H1 (cell line): ENCODE measurements around the gene MTNR1A. TPM values are rescaled to one million over a fixed set of nuclear protein-coding genes. Genes with fewer than 3 reads are reported as not detected.

Experiments
- CTCF ChIA-PET: fragments of 300-600 bp; sonication (Branson Sonifier 250); formaldehyde crosslinking; loops from one replicate; lab custom pipeline; 2021; ENCODE audit not compliant: partially characterized antibody; lab: Charles Lee
- POLR2A ChIA-PET: fragments of 300-600 bp; sonication (Branson Sonifier 250); formaldehyde crosslinking; loops from one replicate; lab custom pipeline; 2021; ENCODE audit warnings: inconsistent platforms; ENCODE audit not compliant: partially characterized antibody; lab: Charles Lee
- DNase-seq, 2 experiments: peaks; one replicate each; pipeline versions ENCODE4 v3.0.0 to v3.0.0-alpha.2; 2010 to 2022; ENCODE audit warnings: low spot score in 2 of 2, low read depth in 1 of 2, mixed read lengths in 1 of 2
- FAIRE-seq: peaks from 2 replicates; lab custom pipeline; 2011; peaks lifted over from hg19 to GRCh38; lab: Jason Lieb, UNC
- H2AFZ ChIP-seq: 2 replicates; pipeline ENCODE4 v1.8.1; 2012; ENCODE audit warnings: low read length, inconsistent platforms
- H2AK5ac ChIP-seq: 2 replicates; pipeline ENCODE4 v1.6.1; 2013; ENCODE audit warnings: low read depth, low read length
- H2BK120ac ChIP-seq: replicated peaks from 2 replicates; pipeline ENCODE3; 2013; ENCODE audit warnings: low read depth, low read length, inconsistent platforms
- H2BK12ac ChIP-seq: 2 replicates; pipeline ENCODE4 v1.6.1; 2013; ENCODE audit warnings: low read depth, low read length
- H2BK15ac ChIP-seq: 2 replicates; pipeline ENCODE4 v1.6.1; 2013; ENCODE audit warnings: low read length
- H2BK20ac ChIP-seq: 2 replicates; pipeline ENCODE4 v1.6.1; 2013; ENCODE audit warnings: low read length
- H2BK5ac ChIP-seq: 2 replicates; pipeline ENCODE4 v1.6.1; 2013; ENCODE audit warnings: low read depth, low read length
- H3K14ac ChIP-seq: 2 replicates; pipeline ENCODE4 v1.6.1; 2013; ENCODE audit warnings: inconsistent platforms; ENCODE audit not compliant: insufficient read length
- H3K18ac ChIP-seq: 2 replicates; pipeline ENCODE4 v1.6.1; 2013; ENCODE audit warnings: low read length; ENCODE audit errors: extremely low read depth
- H3K23ac ChIP-seq: 2 replicates; pipeline ENCODE4 v1.6.1; 2013; ENCODE audit warnings: inconsistent platforms; ENCODE audit not compliant: insufficient read length
- H3K23me2 ChIP-seq: 2 replicates; pipeline ENCODE4 v1.6.1; 2013; ENCODE audit warnings: low read depth, low read length
- H3K27ac ChIP-seq: 2 replicates; pipeline ENCODE4 v1.6.1; 2011; ENCODE audit warnings: low read depth, low read length, inconsistent platforms
- H3K27me3 ChIP-seq, 4 experiments: replicated peaks in 1 of 4; 1 replicate in 1 of 4; 2 replicates in 3 of 4; pipeline versions ENCODE4 v1.6.1 to v1.8.1; 2011 to 2013; ENCODE audit warnings: low read length in 3 of 4, mild to moderate bottlenecking in 3 of 4, inconsistent platforms in 2 of 4, mixed read lengths in 2 of 4, moderate library complexity in 1 of 4; ENCODE audit not compliant: control insufficient read depth in 3 of 4, insufficient read depth in 3 of 4; ENCODE audit errors: extremely low read depth in 1 of 4
- H3K36me3 ChIP-seq, 4 experiments: 2 replicates each; pipeline versions ENCODE4 v1.6.1 to v1.8.1; 2011 to 2013; ENCODE audit warnings: mild to moderate bottlenecking in 4 of 4, low read length in 3 of 4, moderate library complexity in 2 of 4, control low read depth in 1 of 4, inconsistent platforms in 1 of 4; ENCODE audit not compliant: insufficient read depth in 4 of 4, control insufficient read depth in 2 of 4
- H3K4ac ChIP-seq: replicated peaks from 2 replicates; pipeline ENCODE3; 2013; ENCODE audit warnings: low read length, low read depth, mixed read lengths, inconsistent platforms; ENCODE audit not compliant: insufficient read length
- H3K4me1 ChIP-seq, 4 experiments: replicated peaks in 1 of 4; 1 replicate in 1 of 4; 2 replicates in 3 of 4; pipeline versions ENCODE4 v1.6.1 to v1.8.1; 2011 to 2013; ENCODE audit warnings: low read length in 3 of 4, inconsistent platforms in 2 of 4, mixed read lengths in 1 of 4; ENCODE audit not compliant: insufficient read depth in 4 of 4, control insufficient read depth in 3 of 4
- H3K4me2 ChIP-seq, 2 experiments: 2 replicates each; pipeline versions ENCODE4 v1.6.1 to v1.8.1; 2011 to 2013; ENCODE audit warnings: low read depth in 2 of 2, low read length in 2 of 2, control low read depth in 1 of 2, inconsistent platforms in 1 of 2, mild to moderate bottlenecking in 1 of 2; ENCODE audit not compliant: insufficient read depth in 1 of 2
- H3K4me3 ChIP-seq, 4 experiments: fragments of 200-600, 300-600 bp in 1 of 4; sonication (generic), shearing (Covaris generic), sonication (Bioruptor Twin) in 1 of 4; 2 replicates each; pipeline versions ENCODE4 v1.5.1 to v1.8.1; 2011 to 2016; ENCODE audit warnings: low read length in 4 of 4, low read depth in 3 of 4, control low read depth in 2 of 4, inconsistent platforms in 2 of 4, mild to moderate bottlenecking in 2 of 4, mixed read lengths in 1 of 4, moderate library complexity in 1 of 4; ENCODE audit not compliant: insufficient read depth in 2 of 4; ENCODE audit errors: extremely low read depth in 1 of 4
- H3K56ac ChIP-seq: replicated peaks from 2 replicates; pipeline ENCODE3; 2013; ENCODE audit warnings: low read depth, mild to moderate bottlenecking, mixed read lengths, low read length, inconsistent platforms; ENCODE audit not compliant: insufficient read length
- H3K79me1 ChIP-seq: 2 replicates; pipeline ENCODE4 v1.6.1; 2013; ENCODE audit warnings: low read depth, low read length, control low read depth
- H3K79me2 ChIP-seq, 2 experiments: 2 replicates each; pipeline versions ENCODE4 v1.6.1 to v1.8.1; 2012 to 2013; ENCODE audit warnings: low read length in 2 of 2, mild to moderate bottlenecking in 2 of 2, inconsistent platforms in 1 of 2; ENCODE audit not compliant: insufficient read depth in 2 of 2, control insufficient read depth in 1 of 2
- H3K9ac ChIP-seq, 4 experiments: replicated peaks in 1 of 4; 1 replicate in 1 of 4; 2 replicates in 3 of 4; pipeline versions ENCODE4 v1.6.1 to v1.8.1; 2011 to 2013; ENCODE audit warnings: low read depth in 3 of 4, low read length in 3 of 4, control low read depth in 2 of 4, mild to moderate bottlenecking in 2 of 4, moderate library complexity in 2 of 4, inconsistent platforms in 1 of 4; ENCODE audit errors: extremely low read depth in 1 of 4
- H3K9me3 ChIP-seq, 2 experiments: 2 replicates each; pipeline versions ENCODE4 v1.6.1 to v1.8.1; 2012 to 2013; ENCODE audit warnings: mild to moderate bottlenecking in 2 of 2, moderate library complexity in 2 of 2, control low read depth in 1 of 2, inconsistent platforms in 1 of 2, low read depth in 1 of 2, low read length in 1 of 2, mixed read lengths in 1 of 2; ENCODE audit not compliant: insufficient read depth in 2 of 2
- H4K20me1 ChIP-seq, 2 experiments: replicated peaks in 1 of 2; 2 replicates each; pipeline versions ENCODE3 to v1.8.1; 2011 to 2013; ENCODE audit warnings: inconsistent platforms in 2 of 2, low read length in 2 of 2, mild to moderate bottlenecking in 1 of 2; ENCODE audit not compliant: insufficient read depth in 2 of 2, control insufficient read depth in 1 of 2
- H4K5ac ChIP-seq: 2 replicates; pipeline ENCODE4 v1.6.1; 2013; ENCODE audit warnings: low read length, low read depth, mixed read lengths, inconsistent platforms; ENCODE audit not compliant: insufficient read length
- H4K8ac ChIP-seq: 2 replicates; pipeline ENCODE4 v1.8.0; 2013; ENCODE audit warnings: mild to moderate bottlenecking, moderate library complexity, low read length, inconsistent platforms; ENCODE audit not compliant: insufficient read depth; ENCODE audit errors: extremely low read depth
- H4K91ac ChIP-seq: replicated peaks from 2 replicates; pipeline ENCODE3; 2013; ENCODE audit warnings: low read length, mixed read lengths, inconsistent platforms; ENCODE audit not compliant: insufficient read length
- ASH2L ChIP-seq: fragments of 200-600, 300-600 bp; sonication (generic); IDR thresholded peaks from one replicate; pipeline ENCODE4 v1.7.1; 2017; ENCODE audit warnings: low read length
- ATF3 ChIP-seq: IDR thresholded peaks from 2 replicates; pipeline ENCODE4 v1.6.1; 2011; ENCODE audit warnings: low read depth, mild to moderate bottlenecking, low read length; ENCODE audit not compliant: insufficient read depth
- BACH1 ChIP-seq: IDR thresholded peaks from 2 replicates; pipeline ENCODE4 v1.6.1; 2012; ENCODE audit warnings: low read length, improper control_type of control experiment
- BCL11A ChIP-seq, 2 experiments: IDR thresholded peaks; one replicate each; pipeline ENCODE4 v1.6.1; 2011; ENCODE audit warnings: low read depth in 2 of 2, low read length in 2 of 2, mild to moderate bottlenecking in 2 of 2
- CBX5 ChIP-seq: fragments of 300-800, 300-1000 bp; sonication (generic); IDR thresholded peaks from 2 replicates; pipeline ENCODE4 v1.7.1; 2016; ENCODE audit warnings: antibody characterized with exemption, low read length, low read depth
- CHD1 ChIP-seq: IDR thresholded peaks from 2 replicates; pipeline ENCODE4 v1.6.1; 2012; ENCODE audit warnings: low read depth, low read length, improper control_type of control experiment
- CHD2 ChIP-seq: IDR thresholded peaks from 2 replicates; pipeline ENCODE4 v1.6.1; 2012; ENCODE audit warnings: low read length, improper control_type of control experiment
- EGR1 ChIP-seq: IDR thresholded peaks from 2 replicates; pipeline ENCODE4 v1.6.1; 2011; ENCODE audit warnings: low read depth, low read length, borderline replicate concordance
- EP300 ChIP-seq, 2 experiments: IDR thresholded peaks; 1 replicate in 1 of 2; 2 replicates in 1 of 2; pipeline ENCODE4 v1.6.1; 2011 to 2012; ENCODE audit warnings: low read depth in 2 of 2, low read length in 2 of 2, mild to moderate bottlenecking in 2 of 2, borderline replicate concordance in 1 of 2, inconsistent platforms in 1 of 2, moderate library complexity in 1 of 2
- GABPA ChIP-seq: IDR thresholded peaks from 2 replicates; pipeline ENCODE4 v1.6.1; 2011; ENCODE audit warnings: mild to moderate bottlenecking, low read length, moderate library complexity, borderline replicate concordance; ENCODE audit not compliant: insufficient read depth
- JUN ChIP-seq: IDR thresholded peaks from 2 replicates; pipeline ENCODE4 v1.6.1; 2011; ENCODE audit warnings: low read depth, mild to moderate bottlenecking, improper control_type of control experiment, low read length
- RAD21 ChIP-seq, 2 experiments: IDR thresholded peaks in 1 of 2; conservative IDR thresholded peaks in 1 of 2; 2 replicates each; pipeline ENCODE4 v1.6.1; 2011; ENCODE audit warnings: low read depth in 2 of 2, low read length in 2 of 2, improper control_type of control experiment in 1 of 2, inconsistent platforms in 1 of 2, mild to moderate bottlenecking in 1 of 2, moderate library complexity in 1 of 2
- SIN3A ChIP-seq, 2 experiments: IDR thresholded peaks in 1 of 2; conservative IDR thresholded peaks in 1 of 2; 2 replicates each; pipeline ENCODE4 v1.6.1; 2011 to 2012; ENCODE audit warnings: low read length in 2 of 2, improper control_type of control experiment in 1 of 2, low read depth in 1 of 2, mild to moderate bottlenecking in 1 of 2
- TEAD4 ChIP-seq: IDR thresholded peaks from 2 replicates; pipeline ENCODE4 v1.6.1; 2012; ENCODE audit warnings: low read depth, low read length, inconsistent platforms, mixed read lengths
- WGBS, 2 experiments: shearing (Covaris generic) in 1 of 2; methylation state at CpG; one replicate each; pipeline versions ENCODE4 v1.1.6 to v1.1.7; 2013 to 2015; ENCODE audit warnings: low lambda C conversion rate in 2 of 2, mixed read lengths in 2 of 2, inconsistent platforms in 1 of 2, low coverage in 1 of 2, missing lambda C conversion rate in 1 of 2; ENCODE audit not compliant: insufficient replicate concordance in 2 of 2, insufficient coverage in 1 of 2, insufficient read length in 1 of 2; ENCODE audit errors: extremely low coverage in 1 of 2, missing lambda C conversion rate in 1 of 2; 5-methylcytosine and 5-hydroxymethylcytosine counted together
- polyA plus RNA-seq, 7 experiments: library from polyadenylated mRNA; depleted of rRNA in 3 of 7; stranded (reverse) in 5 of 7; unstranded in 2 of 7; fragments of >200 nt in 5 of 7; fragments of 200-250 nt in 2 of 7; gene quantifications; 1 replicate in 5 of 7; 2 replicates in 1 of 7; 4 replicates in 1 of 7; pipeline versions ENCODE4 v1.2.1 to v1.2.3, GENCODE V29; 2011 to 2013; ENCODE audit warnings: missing spikeins in 2 of 7, mixed read lengths in 2 of 7
- total RNA-seq: library from RNA; stranded (reverse); fragmentation: NEBNext Ultra II Directional; extraction: Animal tissue kit (Norgen Biotek cat#: 25700); gene quantifications from 2 replicates; pipeline ENCODE4 v1.2.1, GENCODE V29; 2021

The MTNR1A gene
- total and polyA plus RNA-seq, 2 of the 8 experiments (the other 6 are each of a cell fraction or from before 2014, with no cell fraction given): 0.45 to 1.0 TPM

- H3K23me2 ChIP-seq: no peaks in the 10 kb centered on the region
- H3K4ac ChIP-seq: no peak overlapping the region
- DNase-seq (no peak), FAIRE-seq (no peak)
- H2BK5ac ChIP-seq: no peak overlapping the region
- no peak overlapping the region for H2BK15ac ChIP-seq
- H3K4me2 ChIP-seq: no peak overlapping the region
- no peak overlapping the region for H2AFZ ChIP-seq
- no peaks in the 10 kb centered on the region for H3K36me3 ChIP-seq
- H2AK5ac ChIP-seq: no peak overlapping the region
- H3K27ac ChIP-seq: no peak overlapping the region
- H4K91ac ChIP-seq: no peak overlapping the region
- H3K23ac ChIP-seq: no peak overlapping the region
- no peak overlapping the region for H3K4me3 ChIP-seq
- ChIA-PET POLR2A (no interaction called here), CTCF (no interaction called here)
- no peak overlapping the region for H4K8ac ChIP-seq
- H3K9me3 ChIP-seq: no peaks in the 10 kb centered on the region
- no peak overlapping the region for H3K14ac ChIP-seq
- H3K79me2 ChIP-seq: no peaks in the 10 kb centered on the region
- WGBS, 2 experiments: 90% methylated on average over 7 of the region's 7 CpGs; no CpG with 5 or more reads in 1 of the 2 experiments
- H4K5ac ChIP-seq: no peak overlapping the region
- H3K27me3 ChIP-seq: peaks cover 0 to 1% (median 0%) of the 10 kb centered on the region in 4 experiments; a peak in 1 of 7 replicates
- H3K79me1 ChIP-seq: no peaks in the 10 kb centered on the region
- no peak overlapping the region for H3K56ac ChIP-seq
- H3K4me1 ChIP-seq: no peaks in the 10 kb centered on the region
- no peaks in the 10 kb centered on the region for H4K20me1 ChIP-seq
- no peak overlapping the region for H2BK120ac ChIP-seq
- H2BK20ac ChIP-seq: no peak overlapping the region
- H3K18ac ChIP-seq: no peak overlapping the region
- no peak overlapping the region for H2BK12ac ChIP-seq
- H3K9ac ChIP-seq: no peak overlapping the region
- no peak for TF ChIP-seq EP300 (IDR thresholded peaks at IDR 0.05; ENCODE audit: borderline replicate concordance in 1 of 2, low read depth in 2 of 2, low read length in 2 of 2)
- TF ChIP-seq BCL11A (IDR thresholded peaks at IDR 0.05; ENCODE audit: low read depth in 2 of 2, low read length in 2 of 2): no peak
- no peak for TF ChIP-seq RAD21 (IDR thresholded peaks at IDR 0.05 in 1 of 2, conservative IDR thresholded peaks at IDR 0.05 in 1 of 2; ENCODE audit: low read depth in 2 of 2, low read length in 2 of 2)
- no peak for TF ChIP-seq JUN
- no peak for TF ChIP-seq BACH1
- TF ChIP-seq SIN3A (conservative IDR thresholded peaks at IDR 0.05 in 1 of 2, IDR thresholded peaks at IDR 0.05 in 1 of 2; ENCODE audit: low read depth in 1 of 2, low read length in 2 of 2): no peak
- TF ChIP-seq GABPA: no peak
- TF ChIP-seq TEAD4: no peak
- TF ChIP-seq ASH2L: no peak
- TF ChIP-seq CBX5: no peak
- no peak for TF ChIP-seq CHD2
- no peak for TF ChIP-seq CHD1
- no peak for TF ChIP-seq EGR1
- TF ChIP-seq ATF3: no peak
Measured at GRCh38 chr4:186566068-186566467, 10.7 kb upstream of the MTNR1A start.
